GM19193 (cell line): ENCODE data around the gene LRRC18.

Source experiments
- POLR2A ChIP-seq: IDR thresholded peaks from 4 replicates; pipeline ENCODE4 v1.6.1; 2011; ENCODE audit not compliant: insufficient read depth, insufficient read length; ENCODE audit errors: extremely low read depth

LRRC18 gene

GRCh38 chr10:48902096-48902495 is 37.5 kb downstream of the LRRC18 start:
- TF ChIP-seq POLR2A: no peak

- no peak for TF ChIP-seq POLR2A
Observed at GRCh38 chr10:48901319-48901718, 38.3 kb downstream of the LRRC18 start.

GRCh38 chr10:48900371-48900801 is 39.3 kb downstream of the LRRC18 start:
- no peak for TF ChIP-seq POLR2A

- TF ChIP-seq POLR2A: no peak
Observed at GRCh38 chr10:48899781-48900180, 39.9 kb downstream of the LRRC18 start.

- no peak for TF ChIP-seq POLR2A
Observed at GRCh38 chr10:48898426-48898825, 41.2 kb downstream of the LRRC18 start.

- no peak for TF ChIP-seq POLR2A
Observed at GRCh38 chr10:48897441-48897790, 42.2 kb downstream of the LRRC18 start.

- TF ChIP-seq POLR2A: no peak
Observed at GRCh38 chr10:48896756-48897440, 42.7 kb downstream of the LRRC18 start.

GRCh38 chr10:48895803-48896195 is 43.8 kb downstream of the LRRC18 start:
- TF ChIP-seq POLR2A: no peak

- no peak for TF ChIP-seq POLR2A
Observed at GRCh38 chr10:48894911-48895802, 44.5 kb downstream of the LRRC18 start.

- no peak for TF ChIP-seq POLR2A
Observed at GRCh38 chr10:48890888-48891850, 48.5 kb downstream of the LRRC18 start.

- TF ChIP-seq POLR2A: no peak
Observed at GRCh38 chr10:48887982-48888381, 51.7 kb downstream of the LRRC18 start.

GRCh38 chr10:48885376-48885775 is 54.3 kb downstream of the LRRC18 start:
- no peak for TF ChIP-seq POLR2A

GRCh38 chr10:48884179-48885045 is 55.2 kb downstream of the LRRC18 start:
- no peak for TF ChIP-seq POLR2A

- no peak for TF ChIP-seq POLR2A
Observed at GRCh38 chr10:48883701-48884100, 55.9 kb downstream of the LRRC18 start.
